GM12892 (cell line): ENCODE data around the gene OXSR1.
A peak's percentile ranks its signal among the peaks of the same experiment; 100 is the strongest.
"Not testable (repeated sequence)": the region's sequence is repeated elsewhere in the genome, so short reads cannot be mapped to it uniquely, and the experiment has no call there.

ENCODE experiments used
- DNase-seq: peaks from one replicate; pipeline ENCODE4 v3.0.0; 2011; ENCODE audit not compliant: insufficient read length
- FAIRE-seq: peaks from 2 replicates; lab custom pipeline; 2011; peaks lifted over from hg19 to GRCh38; lab: Jason Lieb, UNC
- POLR2A ChIP-seq: IDR thresholded peaks from 2 replicates; pipeline ENCODE4 v1.6.1; 2011; ENCODE audit warnings: low read depth, low read length, control low read depth
- POLR2AphosphoS5 ChIP-seq: IDR thresholded peaks from 2 replicates; pipeline ENCODE4 v1.6.1; 2011; ENCODE audit warnings: low read depth, low read length, control low read depth
- TAF1 ChIP-seq: IDR thresholded peaks from 2 replicates; pipeline ENCODE4 v1.6.1; 2011; ENCODE audit warnings: low read depth, mild to moderate bottlenecking, control low read depth, low read length, borderline replicate concordance

OXSR1 gene

DNA sequence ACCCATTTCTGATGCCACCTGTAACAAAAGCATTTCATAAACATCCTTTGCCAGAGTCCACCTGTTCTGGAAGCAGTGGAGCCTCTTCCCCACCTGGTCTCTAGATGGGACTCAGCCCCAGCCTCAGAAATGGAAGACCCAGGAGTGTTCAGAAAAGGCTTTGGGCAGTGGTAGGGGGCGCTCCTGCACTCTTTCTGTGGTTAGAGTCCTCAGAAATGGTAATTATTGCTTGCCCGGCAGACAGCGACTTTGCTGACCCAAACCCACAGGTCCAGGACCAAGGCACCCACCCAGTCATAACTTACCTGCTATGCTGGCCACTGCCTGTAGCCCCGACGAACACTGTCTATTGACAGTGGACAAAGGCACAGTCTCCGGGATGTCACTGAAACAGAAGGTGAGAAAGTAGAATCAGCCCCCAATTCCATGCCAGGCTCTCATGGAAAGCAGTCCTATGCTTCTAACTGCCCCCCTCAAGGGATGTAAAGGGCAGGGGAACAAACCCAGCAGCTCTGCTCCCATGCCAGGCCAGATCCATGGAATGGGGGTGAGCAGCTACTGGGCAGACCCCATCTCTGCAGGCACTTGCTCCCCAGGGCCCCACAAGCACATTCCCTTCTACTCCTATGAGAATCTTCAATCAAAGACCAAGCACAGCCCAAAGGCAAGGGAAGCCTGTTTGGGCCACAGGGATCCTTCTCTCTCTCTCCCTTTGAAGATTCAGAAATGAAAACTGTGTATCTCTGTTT, 33.5 kb upstream of the OXSR1 start:
- no peak for DNase-seq
- no peak for FAIRE-seq

DNA sequence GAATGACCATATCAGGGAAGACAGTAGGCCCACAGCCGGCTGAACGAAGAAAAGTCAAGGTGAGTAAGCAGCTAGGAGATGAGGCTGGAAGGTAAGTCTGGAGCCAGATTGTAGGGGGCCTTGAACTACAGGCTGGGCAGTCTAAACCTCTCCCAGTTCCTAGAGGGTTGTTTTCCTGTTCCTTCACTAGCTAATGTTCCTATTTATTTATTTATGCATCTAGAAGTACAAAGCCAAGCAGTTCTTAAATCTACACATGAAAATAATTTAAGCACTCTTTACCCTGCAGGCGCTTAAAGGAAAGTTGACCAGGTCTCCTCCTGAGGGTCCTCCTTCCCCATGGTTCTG, 32.2 kb upstream of the OXSR1 start:
- no peak for FAIRE-seq
- no peak for DNase-seq
- TF ChIP-seq POLR2A (no peak), POLR2AphosphoS5 (no peak), TAF1 (no peak)

More for the DNA sequence above, 33.5 kb upstream of the OXSR1 start:
- TF ChIP-seq TAF1 (no peak), POLR2AphosphoS5 (no peak), POLR2A (no peak)

DNA sequence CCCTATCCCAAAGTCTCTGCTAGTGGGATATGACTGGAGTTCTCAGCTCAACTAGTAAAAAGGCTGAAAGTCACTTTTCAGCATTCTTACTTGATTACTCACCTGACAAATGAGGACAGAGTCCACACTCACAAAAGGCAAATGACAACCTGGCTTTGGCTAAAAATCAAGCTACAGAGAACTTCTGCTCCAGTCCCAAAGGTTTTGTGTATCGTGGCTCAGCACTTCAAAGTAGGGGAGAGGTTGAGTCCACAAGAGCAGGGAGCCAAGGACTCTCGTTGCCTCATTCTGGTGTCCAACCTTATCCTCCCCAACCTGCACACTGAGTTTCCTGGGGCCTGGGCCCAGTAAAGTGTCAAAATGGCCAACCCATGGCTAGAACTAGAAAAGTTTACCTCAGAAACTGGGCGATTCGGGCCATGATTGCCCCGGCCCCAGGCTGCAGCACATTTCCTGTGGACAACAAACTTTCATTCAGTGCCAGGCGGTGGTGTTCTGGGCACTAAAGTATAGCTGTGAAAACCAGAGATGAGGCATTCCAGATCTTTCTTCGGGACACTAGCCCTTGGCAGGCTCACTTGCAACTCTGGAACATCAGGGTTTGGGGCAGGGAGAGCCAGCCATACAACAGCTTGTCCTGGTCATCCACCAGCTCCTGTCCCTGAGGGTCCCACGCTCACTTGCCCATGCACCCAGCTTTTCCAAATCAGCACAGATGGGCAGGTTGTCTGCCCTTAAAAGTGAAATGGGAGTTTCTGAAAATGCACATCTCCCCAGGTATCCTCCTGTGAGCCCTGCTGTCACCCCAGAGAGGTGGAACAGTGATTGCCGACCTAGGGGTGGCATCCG, 31.6 kb upstream of the OXSR1 start:
- DNase-seq (no peak), FAIRE-seq (no peak)
- TF ChIP-seq TAF1 (no peak), POLR2AphosphoS5 (no peak), POLR2A (no peak)

DNA sequence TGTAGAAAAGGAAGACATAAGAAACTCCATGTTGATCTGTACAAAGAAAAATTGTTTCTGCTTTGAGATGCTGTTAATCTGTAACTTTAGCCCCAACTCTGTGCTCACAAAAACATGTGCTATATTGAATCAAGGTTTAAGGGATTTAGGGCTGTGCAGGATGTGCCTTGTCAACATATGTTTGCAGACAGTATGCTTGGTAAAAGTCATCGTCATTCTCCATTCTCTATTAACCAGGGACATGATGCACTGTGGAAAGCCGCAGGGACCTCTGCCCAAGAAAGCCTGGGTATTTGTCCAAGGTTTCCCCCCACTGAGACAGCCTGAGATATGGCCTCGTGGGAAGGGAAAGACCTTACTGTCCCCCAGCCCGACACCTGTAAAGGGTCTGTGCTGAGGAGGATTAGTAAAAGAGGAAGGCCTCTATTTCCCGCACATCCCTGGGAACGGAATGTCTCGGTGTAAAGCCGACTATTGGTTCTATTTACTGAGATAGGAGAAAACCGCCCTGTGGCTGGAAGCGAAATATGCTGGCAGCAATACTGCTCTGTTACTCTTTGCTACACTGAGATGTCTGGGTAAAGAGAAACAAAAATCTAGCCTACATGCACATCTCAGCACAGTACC, 30.7 kb upstream of the OXSR1 start:
- FAIRE-seq, result not testable (repeated sequence)

DNA sequence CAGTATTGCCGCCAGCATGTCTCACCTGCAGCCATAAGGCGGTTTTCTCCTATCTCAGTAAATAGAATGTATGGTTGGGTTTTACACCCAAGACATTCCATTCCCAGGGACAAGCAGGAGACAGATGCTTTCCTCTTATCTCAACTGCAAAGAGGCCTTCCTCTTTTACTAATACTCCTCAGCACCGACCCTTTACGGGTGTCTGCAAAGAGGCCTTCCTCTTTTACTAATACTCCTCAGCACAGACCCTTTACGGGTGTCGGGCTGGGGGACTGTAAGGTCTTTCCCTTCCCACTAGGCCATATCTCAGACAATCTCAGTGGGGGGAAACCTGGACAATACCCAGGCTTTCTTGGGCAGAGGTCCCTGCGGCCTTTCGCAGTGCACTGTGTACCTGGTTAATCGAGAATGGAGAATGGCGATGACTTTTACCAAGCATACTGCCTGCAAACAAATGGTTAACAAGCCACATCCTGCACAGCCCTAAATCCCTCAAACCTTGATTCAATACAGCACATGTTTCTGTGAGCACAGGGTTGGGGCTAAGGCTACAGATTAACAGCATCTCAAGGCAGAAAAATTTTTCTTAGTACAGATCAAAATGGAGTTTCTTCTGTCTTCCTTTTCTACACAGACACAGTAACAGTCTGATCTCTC, 29.6 kb upstream of the OXSR1 start:
- FAIRE-seq, DNase-seq: not testable (repeated sequence)

More for the DNA sequence above, 30.7 kb upstream of the OXSR1 start:
- DNase-seq, result not testable (repeated sequence)

DNA sequence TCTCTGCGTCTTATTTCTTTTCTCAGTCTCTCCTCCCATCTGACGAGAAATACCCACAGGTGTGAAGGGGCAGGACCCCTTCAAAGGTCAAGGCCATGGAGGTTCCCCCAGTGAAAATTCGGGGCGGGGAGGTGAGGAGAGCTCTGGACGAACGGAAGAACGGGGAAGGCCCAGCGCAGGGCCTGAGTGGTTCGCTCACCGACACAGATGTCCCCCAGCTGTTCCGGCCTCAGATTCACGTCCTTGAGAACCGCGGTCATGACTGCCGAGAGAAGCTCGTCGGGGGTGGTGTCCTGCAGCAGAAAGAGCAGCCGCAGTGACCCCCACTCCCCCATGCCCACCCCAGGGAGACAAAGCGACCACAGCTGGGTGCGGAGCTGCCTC, 29.0 kb upstream of the OXSR1 start:
- no peak for DNase-seq
- TF ChIP-seq POLR2AphosphoS5 (no peak), POLR2A (no peak), TAF1 (no peak)
- no peak for FAIRE-seq

DNA sequence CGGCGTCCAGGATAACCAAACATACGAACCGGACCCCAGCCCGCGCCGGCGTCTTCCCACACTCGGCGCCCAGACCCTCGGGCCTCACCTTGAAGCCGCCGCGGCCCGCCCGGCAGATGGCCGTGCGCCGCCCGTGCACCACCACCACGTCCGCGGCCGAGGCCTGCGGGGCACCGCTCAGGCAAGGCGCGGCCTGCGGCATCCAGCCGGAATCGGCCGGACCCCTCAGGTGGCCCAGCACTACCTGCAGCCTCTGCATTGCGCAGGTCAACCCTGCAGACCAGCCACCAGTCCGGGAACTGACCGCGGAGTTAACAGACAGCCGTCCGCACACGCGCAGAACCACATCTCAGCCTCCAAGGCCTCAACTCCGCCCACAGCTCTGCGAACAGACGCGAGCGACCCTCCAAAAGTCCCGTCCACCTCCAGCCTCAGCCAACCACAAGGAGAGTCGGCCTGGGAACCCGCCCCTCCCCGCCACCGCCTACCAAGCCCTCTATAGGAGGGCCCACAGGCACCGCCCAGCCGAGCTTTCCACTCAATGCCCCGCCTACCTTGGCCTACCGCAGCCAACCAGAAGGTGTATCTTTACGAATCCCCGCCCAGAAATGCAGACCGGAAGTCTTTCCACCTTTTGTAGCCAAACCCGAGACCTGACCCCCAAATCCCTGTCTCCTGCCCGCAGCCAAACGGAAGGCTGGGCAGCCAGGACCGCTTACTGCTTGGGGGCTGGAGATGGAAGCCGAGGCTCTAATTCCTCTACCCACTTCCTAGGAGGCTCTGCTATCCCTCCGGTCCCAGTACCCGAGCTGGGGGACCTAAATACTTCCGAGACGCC, 28.3 kb upstream of the OXSR1 start, which contains the start of gene ACAA1:
ACAA1 (minus strand) TSS at position 351 of the 838 bp plus-strand sequence; CDS start at position 259, 92 bp downstream.
- TF ChIP-seq POLR2AphosphoS5 (peak; percentile 78), POLR2A (peak; percentile 77), TAF1 (peak; percentile 68; the same call in 1 of the 2 replicates)
- peak; percentile 94 for FAIRE-seq
- peak; percentile 92 for DNase-seq

DNA sequence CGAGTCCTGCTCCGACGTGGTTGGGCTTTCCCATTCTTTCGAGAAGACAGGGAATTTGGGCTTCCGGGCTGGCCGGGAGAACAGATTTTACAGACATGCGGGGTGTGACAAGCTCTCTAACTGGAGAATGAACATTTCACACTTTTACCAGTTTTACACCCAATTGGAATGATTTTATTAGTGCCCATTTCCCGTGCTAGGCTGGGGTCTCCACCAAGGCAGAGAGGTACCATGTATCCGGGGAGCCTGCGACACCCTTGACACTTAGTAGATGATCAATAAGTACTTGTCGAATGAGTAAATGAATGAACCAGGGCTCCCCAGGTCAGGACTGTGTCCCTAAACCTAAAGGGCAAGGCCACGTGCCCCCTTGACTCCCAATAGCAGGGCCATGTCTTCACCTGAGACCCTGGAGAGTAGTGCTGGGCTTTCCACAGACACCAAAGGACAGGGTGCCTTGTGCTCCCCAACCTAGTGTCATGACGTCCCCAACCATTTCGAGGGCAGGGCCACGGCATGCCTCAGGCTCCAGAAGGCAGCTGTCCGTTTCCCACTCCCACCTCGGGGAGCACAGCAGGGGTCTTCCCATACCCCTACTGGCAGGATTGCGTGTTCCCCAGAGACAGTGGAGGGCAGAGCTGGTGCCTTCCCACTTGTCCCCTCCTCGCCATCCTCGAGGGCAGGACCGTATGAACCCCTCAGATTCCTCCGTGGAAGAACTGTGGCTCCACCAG, 27.6 kb upstream of the OXSR1 start:
- no peak for DNase-seq

DNA sequence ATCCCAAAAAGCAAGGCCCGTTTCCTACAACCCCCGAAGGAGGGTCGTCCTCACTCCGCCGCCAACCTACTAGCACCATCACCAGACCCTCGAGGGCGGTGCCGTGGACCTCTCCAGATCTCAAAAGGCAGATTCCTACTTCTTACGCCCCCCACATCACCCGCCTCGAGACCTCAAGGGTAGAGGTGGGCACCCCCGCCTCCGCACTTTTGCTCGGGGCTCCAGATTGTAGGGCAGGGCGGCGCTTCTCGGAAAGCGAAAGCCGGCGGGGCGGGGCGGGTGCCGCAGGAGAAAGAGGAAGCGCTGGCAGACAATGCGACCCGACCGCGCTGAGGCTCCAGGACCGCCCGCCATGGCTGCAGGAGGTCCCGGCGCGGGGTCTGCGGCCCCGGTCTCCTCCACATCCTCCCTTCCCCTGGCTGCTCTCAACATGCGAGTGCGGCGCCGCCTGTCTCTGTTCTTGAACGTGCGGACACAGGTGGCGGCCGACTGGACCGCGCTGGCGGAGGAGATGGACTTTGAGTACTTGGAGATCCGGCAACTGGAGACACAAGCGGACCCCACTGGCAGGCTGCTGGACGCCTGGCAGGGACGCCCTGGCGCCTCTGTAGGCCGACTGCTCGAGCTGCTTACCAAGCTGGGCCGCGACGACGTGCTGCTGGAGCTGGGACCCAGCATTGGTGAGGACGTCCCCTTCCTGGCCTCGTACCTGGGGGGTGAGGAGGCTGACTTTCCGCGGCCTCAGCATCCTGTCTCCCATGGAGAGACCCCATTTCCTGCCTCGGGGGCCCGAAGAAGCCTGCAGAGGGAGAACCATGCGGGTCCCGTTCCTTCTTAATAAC, 26.8 kb upstream of the OXSR1 start, which contains the start of gene MYD88:
MYD88 (plus strand) TSS at position 313 of the 842 bp plus-strand sequence; CDS start at position 353, 40 bp downstream.
- TF ChIP-seq POLR2AphosphoS5 (peak; percentile 76), TAF1 (no peak), POLR2A (peak; percentile 87)
- peak; percentile 77 for DNase-seq
- no peak for FAIRE-seq

More for the DNA sequence above, 27.6 kb upstream of the OXSR1 start:
- TF ChIP-seq POLR2AphosphoS5 (peak; percentile 69), POLR2A (no peak), TAF1 (no peak)
- FAIRE-seq, result no peak
